Neutrophil (primary cell): Measurements from ENCODE around the gene TENM3.

Experiments
- H3K27ac ChIP-seq: fragments of 200-600 bp; sonication (generic); 2 replicates; pipeline ENCODE4 v1.5.1; 2016; ENCODE audit warnings: mild to moderate bottlenecking, moderate library complexity
- H3K27me3 ChIP-seq: fragments of 200-600 bp; sonication (generic); 2 replicates; pipeline ENCODE4 v1.6.0; 2016; ENCODE audit warnings: mild to moderate bottlenecking
- H3K36me3 ChIP-seq: fragments of 200-600 bp; sonication (generic); 2 replicates; pipeline ENCODE4 v1.5.1; 2017
- H3K4me1 ChIP-seq, 2 experiments: fragments of 200-600 bp in 1 of 2; sonication (generic) in 1 of 2; 1 replicate in 1 of 2; 2 replicates in 1 of 2; pipeline versions ENCODE4 v1.5.1 to v1.6.1; 2013 to 2016; ENCODE audit warnings: low read depth in 1 of 2, low read length in 1 of 2, mild to moderate bottlenecking in 1 of 2, moderate library complexity in 1 of 2; ENCODE audit not compliant: control insufficient read depth in 1 of 2, insufficient read depth in 1 of 2
- H3K4me3 ChIP-seq, 2 experiments: fragments of 200-600 bp in 1 of 2; sonication (generic) in 1 of 2; 1 replicate in 1 of 2; 2 replicates in 1 of 2; pipeline ENCODE4 v1.5.1; 2013 to 2016; ENCODE audit warnings: low read depth in 1 of 2, low read length in 1 of 2, mild to moderate bottlenecking in 1 of 2, moderate library complexity in 1 of 2
- H3K9me3 ChIP-seq: fragments of 200-600 bp; sonication (generic); 2 replicates; pipeline ENCODE4 v1.5.1; 2016
- CTCF ChIP-seq: fragments of 200-600 bp; sonication (generic); IDR thresholded peaks from 2 replicates; pipeline ENCODE4 v1.5.1; 2016; ENCODE audit warnings: antibody characterized with exemption

TENM3 gene

GRCh38 chr4:182314537-182314936, 71.3 kb downstream of the TENM3 start:
- Histone ChIP-seq H3K27me3 (no peaks in the 10 kb centered on the region), H3K4me1 (no peaks in the 10 kb centered on the region), H3K27ac (no peak overlapping the region), H3K9me3 (no peaks in the 10 kb centered on the region), H3K36me3 (no peaks in the 10 kb centered on the region), H3K4me3 (no peak overlapping the region)
- no peak for TF ChIP-seq CTCF

- Histone ChIP-seq H3K4me3 (no peak overlapping the region), H3K4me1 (no peaks in the 10 kb centered on the region), H3K9me3 (no peaks in the 10 kb centered on the region), H3K27me3 (no peaks in the 10 kb centered on the region), H3K36me3 (no peaks in the 10 kb centered on the region), H3K27ac (no peak overlapping the region)
- no peak for TF ChIP-seq CTCF
These were observed 75.1 kb downstream of the TENM3 start for GRCh38 chr4:182318256-182318655.

- no peaks in the 10 kb centered on the region for H3K4me1 ChIP-seq
- no peaks in the 10 kb centered on the region for H3K36me3 ChIP-seq
- no peak overlapping the region for H3K27ac ChIP-seq
- no peaks in the 10 kb centered on the region for H3K9me3 ChIP-seq
- TF ChIP-seq CTCF, result no peak
- no peak overlapping the region for H3K4me3 ChIP-seq
- no peaks in the 10 kb centered on the region for H3K27me3 ChIP-seq
These were observed 76.9 kb downstream of the TENM3 start for GRCh38 chr4:182320092-182320491.

DNA sequence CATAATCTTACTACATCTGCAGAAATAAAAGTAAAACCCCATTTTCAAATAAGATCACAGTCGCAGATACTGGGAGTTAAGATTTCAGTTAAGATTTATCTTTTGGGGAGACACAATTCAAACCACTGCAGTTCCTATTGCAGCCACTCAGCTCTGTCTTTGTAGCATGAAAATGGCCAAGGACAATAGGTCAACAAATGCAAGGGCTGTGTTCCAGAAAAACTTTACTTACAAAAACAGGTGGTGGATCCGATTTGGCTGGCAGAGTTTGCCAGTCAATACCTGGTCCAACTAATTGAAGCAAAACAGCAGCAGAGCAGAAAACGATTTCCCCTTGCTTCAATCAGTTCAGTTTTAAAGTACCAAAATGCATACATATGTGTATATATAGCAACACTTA, 77.4 kb downstream of the TENM3 start:
- no peaks in the 10 kb centered on the region for H3K9me3 ChIP-seq

GRCh38 chr4:182324282-182324681, 81.1 kb downstream of the TENM3 start:
- H3K4me3 ChIP-seq, result no peak overlapping the region
- no peaks in the 10 kb centered on the region for H3K4me1 ChIP-seq
- H3K9me3 ChIP-seq, result no peaks in the 10 kb centered on the region
- no peak for TF ChIP-seq CTCF
- no peaks in the 10 kb centered on the region for H3K27me3 ChIP-seq
- H3K36me3 ChIP-seq, result no peaks in the 10 kb centered on the region
- no peak overlapping the region for H3K27ac ChIP-seq

More for the DNA sequence above, 77.4 kb downstream of the TENM3 start:
- Histone ChIP-seq H3K4me3 (no peak overlapping the region), H3K36me3 (no peaks in the 10 kb centered on the region), H3K4me1 (no peaks in the 10 kb centered on the region), H3K27me3 (no peaks in the 10 kb centered on the region), H3K27ac (no peak overlapping the region)
- TF ChIP-seq CTCF, result no peak

DNA sequence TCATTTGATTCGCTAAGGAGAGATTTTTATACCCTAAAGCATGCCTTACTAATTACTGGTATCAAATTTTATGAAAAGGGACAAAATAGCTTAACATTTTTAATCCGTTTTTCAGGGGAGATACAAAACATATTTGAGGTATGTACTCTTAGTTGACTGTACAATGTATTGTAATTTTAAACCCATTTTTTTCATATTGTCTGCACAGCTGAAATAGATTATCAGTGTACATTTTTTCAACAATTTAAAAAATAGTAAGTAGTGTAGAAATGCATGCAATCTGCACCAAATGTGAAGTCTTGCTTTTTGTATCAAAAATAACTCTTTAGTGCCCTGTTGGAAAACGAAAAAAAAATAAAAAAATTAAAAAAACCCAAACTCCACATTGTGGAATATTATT, 82.2 kb downstream of the TENM3 start:
- no peaks in the 10 kb centered on the region for H3K36me3 ChIP-seq
- H3K4me3 ChIP-seq, result no peak overlapping the region
- H3K27ac ChIP-seq, result no peak overlapping the region
- H3K27me3 ChIP-seq, result no peaks in the 10 kb centered on the region
- no peaks in the 10 kb centered on the region for H3K9me3 ChIP-seq
- no peaks in the 10 kb centered on the region for H3K4me1 ChIP-seq
- TF ChIP-seq CTCF, result no peak
